Measurements from ENCODE around the gene FIP1L1.
"Not testable (repeated sequence)": the region's sequence is repeated elsewhere in the genome, so short reads cannot be mapped to it uniquely, and the experiment has no call there.

Gene FIP1L1, protein sequence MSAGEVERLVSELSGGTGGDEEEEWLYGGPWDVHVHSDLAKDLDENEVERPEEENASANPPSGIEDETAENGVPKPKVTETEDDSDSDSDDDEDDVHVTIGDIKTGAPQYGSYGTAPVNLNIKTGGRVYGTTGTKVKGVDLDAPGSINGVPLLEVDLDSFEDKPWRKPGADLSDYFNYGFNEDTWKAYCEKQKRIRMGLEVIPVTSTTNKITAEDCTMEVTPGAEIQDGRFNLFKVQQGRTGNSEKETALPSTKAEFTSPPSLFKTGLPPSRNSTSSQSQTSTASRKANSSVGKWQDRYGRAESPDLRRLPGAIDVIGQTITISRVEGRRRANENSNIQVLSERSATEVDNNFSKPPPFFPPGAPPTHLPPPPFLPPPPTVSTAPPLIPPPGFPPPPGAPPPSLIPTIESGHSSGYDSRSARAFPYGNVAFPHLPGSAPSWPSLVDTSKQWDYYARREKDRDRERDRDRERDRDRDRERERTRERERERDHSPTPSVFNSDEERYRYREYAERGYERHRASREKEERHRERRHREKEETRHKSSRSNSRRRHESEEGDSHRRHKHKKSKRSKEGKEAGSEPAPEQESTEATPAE

DNA sequence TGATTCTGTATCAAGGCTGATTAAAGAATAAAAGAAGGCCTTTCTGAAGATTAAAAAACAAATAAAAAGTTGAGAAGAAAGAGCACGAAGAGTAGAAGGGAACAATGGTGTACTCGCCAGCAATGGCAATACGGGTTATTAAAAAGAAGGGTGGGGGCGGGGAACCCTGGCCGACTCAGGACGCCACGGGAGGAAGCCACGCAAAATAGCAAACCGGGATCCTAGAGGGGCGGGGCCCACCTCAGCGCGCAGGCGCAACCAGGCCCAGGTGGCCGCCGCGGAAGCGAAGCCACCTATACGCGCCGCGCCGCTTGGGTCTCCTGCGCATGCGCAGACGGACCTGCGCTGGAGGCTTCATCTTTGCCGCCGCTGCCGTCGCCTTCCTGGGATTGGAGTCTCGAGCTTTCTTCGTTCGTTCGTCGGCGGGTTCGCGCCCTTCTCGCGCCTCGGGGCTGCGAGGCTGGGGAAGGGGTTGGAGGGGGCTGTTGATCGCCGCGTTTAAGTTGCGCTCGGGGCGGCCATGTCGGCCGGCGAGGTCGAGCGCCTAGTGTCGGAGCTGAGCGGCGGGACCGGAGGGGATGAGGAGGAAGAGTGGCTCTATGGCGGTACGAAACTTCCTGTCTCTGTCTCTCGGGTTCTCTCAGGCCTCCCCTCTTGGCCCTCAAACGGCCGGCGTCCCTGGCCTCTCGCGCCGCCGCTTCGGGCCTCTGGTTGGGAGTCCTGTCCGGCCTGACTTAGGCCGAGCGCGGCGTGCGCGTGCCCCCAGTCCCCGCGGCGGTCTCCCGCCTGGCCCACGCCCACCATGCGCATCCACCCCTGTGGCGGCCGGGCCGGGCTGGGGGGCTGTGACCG lies at the start of gene FIP1L1:
FIP1L1 (plus strand) TSS at position 323 of the 852 bp plus-strand sequence; CDS start at position 521, 198 bp downstream.
- H3K4me1 Mint-ChIP-seq (ENCODE audit: low read depth) = peaks cover 37% of the 10 kb centered on the region
- H3K36me3 Mint-ChIP-seq = peaks cover 8% of the 10 kb centered on the region
- no peaks in the 10 kb centered on the region for H3K9me3 Mint-ChIP-seq (ENCODE audit: low read depth)
- peak within 1 kb of the TSS; percentile 98 for H3K4me3 Mint-ChIP-seq
- H3K27me3 Mint-ChIP-seq = peaks cover 4% of the 10 kb centered on the region
- H3K27ac Mint-ChIP-seq = peak within 1 kb of the TSS; percentile 98

DNA sequence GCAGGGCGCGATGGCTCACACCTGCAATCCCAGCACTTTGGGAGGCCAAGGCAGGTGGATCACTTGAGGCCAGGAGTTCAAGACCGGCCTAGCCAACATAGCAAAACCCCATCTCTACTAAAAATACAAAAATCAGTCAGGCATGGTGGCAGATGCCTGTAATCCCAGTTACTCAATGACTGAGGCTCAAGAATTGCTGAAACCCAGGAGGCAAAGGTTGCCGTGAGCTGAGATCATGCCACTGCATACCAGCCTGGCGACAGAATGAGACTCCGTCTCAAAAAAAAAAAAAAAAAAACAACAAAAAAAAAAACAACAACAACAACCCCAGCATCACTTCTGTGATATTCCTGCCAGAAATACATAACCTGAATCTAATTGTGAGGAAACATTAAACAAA lies 42.5 kb upstream of the FIP1L1 start:
- not testable (repeated sequence) for H3K4me1 Mint-ChIP-seq (ENCODE audit: low read depth); H3K27me3 Mint-ChIP-seq; H3K27ac Mint-ChIP-seq; H3K4me3 Mint-ChIP-seq; H3K9me3 Mint-ChIP-seq (ENCODE audit: low read depth)
- H3K36me3 Mint-ChIP-seq = peaks cover 14% of the 10 kb centered on the region

DNA sequence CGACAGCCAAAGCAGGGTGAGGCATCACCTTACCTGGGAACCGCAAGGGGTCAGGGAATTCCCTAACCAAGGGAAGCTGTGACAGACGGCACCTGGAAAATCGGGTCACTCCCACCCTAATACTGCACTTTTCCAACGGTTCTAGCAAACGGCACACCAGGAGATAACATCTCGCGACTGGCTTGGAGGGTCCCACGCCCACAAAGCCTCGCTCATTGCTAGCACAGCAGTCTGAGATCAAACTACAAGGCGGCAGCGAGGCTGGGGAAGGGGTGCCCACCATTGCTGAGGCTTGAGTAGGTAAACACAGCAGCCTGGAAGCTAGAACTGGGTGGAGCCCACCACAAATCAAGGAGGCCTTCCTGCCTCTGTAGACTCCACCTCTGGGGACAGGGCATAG lies 37.3 kb upstream of the FIP1L1 start:
- H3K36me3 Mint-ChIP-seq = peaks cover 32% of the 10 kb centered on the region
- not testable (repeated sequence) for H3K27me3 Mint-ChIP-seq; H3K4me3 Mint-ChIP-seq; H3K9me3 Mint-ChIP-seq (ENCODE audit: low read depth); H3K27ac Mint-ChIP-seq
- peaks cover 27% of the 10 kb centered on the region for H3K4me1 Mint-ChIP-seq (ENCODE audit: low read depth)

DNA sequence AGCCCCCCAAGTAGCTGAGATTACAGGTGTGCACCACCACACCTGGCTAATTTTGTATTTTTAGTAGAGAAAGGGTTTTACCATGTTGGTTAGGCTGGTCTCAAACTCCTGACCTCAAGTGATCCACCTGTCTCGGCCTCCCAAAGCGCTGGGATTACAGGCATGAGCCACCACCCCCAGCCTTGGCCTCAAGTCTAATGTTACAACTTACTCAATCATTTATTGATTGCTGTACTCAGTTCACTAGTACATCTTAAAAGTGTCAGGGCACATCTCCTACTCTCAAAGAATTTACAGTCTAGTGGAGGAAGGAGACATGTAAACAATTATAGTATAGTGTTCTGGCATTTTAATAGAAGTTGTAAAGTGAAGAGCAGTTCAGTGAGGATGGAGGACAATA lies 31.0 kb upstream of the FIP1L1 start:
- not testable (repeated sequence) for H3K27me3 Mint-ChIP-seq; H3K4me3 Mint-ChIP-seq; H3K9me3 Mint-ChIP-seq (ENCODE audit: low read depth); H3K27ac Mint-ChIP-seq
- H3K4me1 Mint-ChIP-seq (ENCODE audit: low read depth) = peaks cover 13% of the 10 kb centered on the region
- peaks cover 51% of the 10 kb centered on the region for H3K36me3 Mint-ChIP-seq

DNA sequence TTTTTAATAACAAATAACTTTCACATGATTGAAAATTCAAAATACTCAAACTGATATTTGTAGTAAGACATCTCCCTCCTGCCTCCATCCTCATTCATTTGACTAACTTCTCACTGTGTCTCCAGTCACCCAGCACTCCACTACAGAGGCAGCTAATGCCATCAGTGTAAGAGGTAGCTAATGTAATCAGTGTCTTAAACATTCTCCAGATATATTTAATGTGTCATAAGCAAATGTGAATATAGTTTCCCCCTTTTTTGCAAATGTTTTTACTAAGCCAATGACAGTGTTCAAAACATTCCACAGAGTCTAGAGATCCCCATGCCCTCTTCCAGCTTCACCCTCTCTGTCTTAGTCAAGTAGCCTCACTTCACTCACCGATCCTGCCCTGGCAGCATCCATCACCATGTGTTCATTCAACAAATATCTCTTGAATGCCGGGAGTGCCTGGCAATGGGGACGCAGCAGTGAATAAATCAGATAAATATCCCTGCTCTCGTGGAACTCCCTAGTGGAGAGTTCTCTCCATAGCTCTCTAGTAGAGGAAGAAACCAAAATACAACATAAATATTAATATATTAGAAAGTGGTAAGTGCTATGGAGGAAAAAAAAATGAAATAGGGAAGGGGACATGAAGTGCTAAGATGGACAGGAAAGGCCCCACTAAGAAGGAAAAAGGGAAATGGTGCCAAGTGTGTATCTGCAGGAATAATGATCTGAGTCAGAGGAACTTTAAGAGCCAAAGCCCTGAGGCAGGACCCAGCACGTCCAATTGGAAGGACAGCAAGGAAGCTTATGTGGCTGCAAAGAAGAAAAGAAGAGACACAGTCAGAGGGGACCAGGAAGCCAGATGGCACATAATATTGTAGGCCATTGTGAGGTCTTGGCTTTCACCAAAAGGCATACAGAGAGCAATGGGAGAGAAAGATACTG lies 30.3 kb upstream of the FIP1L1 start:
- Mint-ChIP-seq H3K27ac (no peak overlapping the region), H3K36me3 (peaks cover 50% of the 10 kb centered on the region), H3K4me3 (no peak overlapping the region), H3K9me3 (ENCODE audit: low read depth) (peaks cover 5% of the 10 kb centered on the region), H3K4me1 (ENCODE audit: low read depth) (peaks cover 12% of the 10 kb centered on the region), H3K27me3 (no peaks in the 10 kb centered on the region)

DNA sequence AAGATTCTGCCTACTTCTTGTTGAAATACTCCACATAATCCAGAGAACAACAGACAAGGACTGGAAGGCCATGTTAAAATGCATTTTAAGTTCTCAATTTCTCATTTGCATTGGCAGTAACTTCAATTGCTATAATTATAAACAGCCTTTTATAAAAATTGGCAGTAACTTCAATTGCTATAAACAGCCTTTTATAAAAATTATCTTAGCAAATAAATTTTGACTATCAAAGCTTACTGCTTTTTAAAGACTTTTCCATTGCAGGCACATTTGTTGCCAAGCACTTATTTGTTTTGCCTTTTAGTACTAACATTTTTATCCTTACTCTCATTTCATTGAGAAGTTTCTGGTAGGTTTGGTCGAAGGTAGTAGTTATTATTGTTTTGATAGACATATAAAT lies 29.4 kb upstream of the FIP1L1 start:
- Mint-ChIP-seq H3K4me3 (no peak overlapping the region), H3K36me3 (peaks cover 52% of the 10 kb centered on the region), H3K4me1 (ENCODE audit: low read depth) (peaks cover 7% of the 10 kb centered on the region), H3K9me3 (ENCODE audit: low read depth) (no peaks in the 10 kb centered on the region), H3K27me3 (no peaks in the 10 kb centered on the region), H3K27ac (no peak overlapping the region)

DNA sequence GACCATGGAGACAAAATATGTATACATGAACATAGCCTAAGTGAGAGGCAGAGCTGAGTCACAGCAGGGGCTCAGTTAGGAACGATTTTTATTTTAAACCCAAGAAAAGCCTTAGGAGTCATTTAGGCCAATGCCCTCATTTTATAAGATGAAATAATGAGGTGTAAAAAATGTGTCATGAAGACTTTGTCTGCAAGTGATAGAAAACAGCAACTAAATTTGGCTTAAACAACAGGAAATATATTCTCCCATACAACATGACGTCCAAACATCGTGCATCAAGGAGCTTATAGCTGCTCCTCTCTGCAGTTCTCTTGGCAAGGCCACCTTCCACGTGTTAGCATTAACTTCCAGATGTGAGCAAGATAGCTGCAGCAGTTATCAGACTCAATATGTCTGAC lies 28.4 kb upstream of the FIP1L1 start:
- Mint-ChIP-seq H3K36me3 (peaks cover 46% of the 10 kb centered on the region), H3K27ac (no peak overlapping the region), H3K9me3 (ENCODE audit: low read depth) (no peaks in the 10 kb centered on the region)

DNA sequence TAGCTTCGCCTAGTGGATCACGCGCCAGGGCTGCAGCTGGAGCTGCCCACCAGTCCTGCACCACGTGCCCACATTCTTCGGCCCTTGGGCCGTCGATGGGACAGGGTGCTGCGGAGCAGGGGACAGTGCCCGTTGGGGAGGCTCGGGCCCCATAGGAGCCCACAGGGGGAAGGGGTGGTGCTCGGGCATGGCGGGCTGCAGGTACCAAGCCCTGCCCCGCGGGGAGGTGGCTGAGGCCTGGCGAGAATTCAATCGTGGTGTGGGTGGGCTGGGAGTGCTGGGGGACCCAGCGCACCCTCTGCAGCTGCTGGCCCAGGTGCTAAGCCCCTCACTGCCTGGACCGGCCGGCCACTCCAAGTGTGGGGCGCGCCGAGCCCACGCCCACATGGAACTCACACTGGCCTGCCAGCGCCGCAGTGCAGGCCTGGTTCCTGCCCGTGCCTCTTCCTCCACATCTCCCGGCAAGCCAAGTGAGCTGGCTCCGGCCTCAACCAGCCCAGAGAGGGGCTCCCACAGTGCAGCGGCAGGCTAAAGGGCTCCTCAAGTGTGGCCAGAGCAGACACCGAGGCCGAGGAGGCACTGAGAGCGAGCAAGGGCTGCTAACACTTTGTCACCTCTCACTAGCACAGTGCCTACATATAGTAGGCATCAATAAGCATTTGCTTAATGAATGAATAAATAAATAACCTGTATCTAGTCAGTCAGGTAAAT lies 23.3 kb upstream of the FIP1L1 start:
- H3K36me3 Mint-ChIP-seq = peaks cover 39% of the 10 kb centered on the region
- no peaks in the 10 kb centered on the region for H3K27me3 Mint-ChIP-seq
- H3K9me3 Mint-ChIP-seq (ENCODE audit: low read depth) = no peaks in the 10 kb centered on the region
- H3K27ac Mint-ChIP-seq = no peak overlapping the region
- H3K4me3 Mint-ChIP-seq = no peak overlapping the region
- H3K4me1 Mint-ChIP-seq (ENCODE audit: low read depth) = peaks cover 15% of the 10 kb centered on the region

More for the DNA sequence above, 28.4 kb upstream of the FIP1L1 start:
- H3K4me3 Mint-ChIP-seq = no peak overlapping the region
- H3K27me3 Mint-ChIP-seq = no peaks in the 10 kb centered on the region
- H3K4me1 Mint-ChIP-seq (ENCODE audit: low read depth) = no peaks in the 10 kb centered on the region

DNA sequence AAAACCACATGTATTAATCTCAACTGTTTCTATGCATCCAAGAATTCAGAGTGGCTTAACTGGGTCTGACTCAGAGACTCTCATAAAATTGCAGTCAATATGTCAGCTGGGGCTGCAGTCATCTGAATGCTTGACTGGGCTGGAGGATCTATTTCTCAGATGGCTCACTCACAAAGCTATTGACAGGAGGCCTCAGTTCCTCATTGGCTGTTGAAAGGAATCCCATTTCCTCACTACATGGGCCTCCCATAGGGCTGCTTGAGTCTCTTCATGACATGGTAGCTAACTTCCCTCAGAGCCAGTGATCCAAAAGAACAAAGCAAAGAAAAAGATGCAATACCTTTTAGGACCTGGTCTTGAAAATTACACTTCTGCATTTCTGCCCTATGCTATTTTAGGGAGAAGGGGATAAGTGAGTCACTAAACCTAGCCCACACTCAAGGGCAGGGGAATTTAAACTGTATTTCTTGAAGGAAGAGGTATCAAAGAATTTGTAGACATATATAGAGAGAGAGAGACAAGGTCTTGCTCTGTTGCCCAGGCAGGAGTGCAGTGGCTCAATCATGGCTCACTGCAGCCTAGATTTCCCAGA lies 21.4 kb upstream of the FIP1L1 start:
- H3K9me3 Mint-ChIP-seq (ENCODE audit: low read depth) = no peaks in the 10 kb centered on the region
- H3K4me3 Mint-ChIP-seq = no peak overlapping the region
- H3K27ac Mint-ChIP-seq = peak overlapping the region; percentile 5
- H3K4me1 Mint-ChIP-seq (ENCODE audit: low read depth) = peaks cover 34% of the 10 kb centered on the region
- peaks cover 29% of the 10 kb centered on the region for H3K36me3 Mint-ChIP-seq
- H3K27me3 Mint-ChIP-seq = no peaks in the 10 kb centered on the region

DNA sequence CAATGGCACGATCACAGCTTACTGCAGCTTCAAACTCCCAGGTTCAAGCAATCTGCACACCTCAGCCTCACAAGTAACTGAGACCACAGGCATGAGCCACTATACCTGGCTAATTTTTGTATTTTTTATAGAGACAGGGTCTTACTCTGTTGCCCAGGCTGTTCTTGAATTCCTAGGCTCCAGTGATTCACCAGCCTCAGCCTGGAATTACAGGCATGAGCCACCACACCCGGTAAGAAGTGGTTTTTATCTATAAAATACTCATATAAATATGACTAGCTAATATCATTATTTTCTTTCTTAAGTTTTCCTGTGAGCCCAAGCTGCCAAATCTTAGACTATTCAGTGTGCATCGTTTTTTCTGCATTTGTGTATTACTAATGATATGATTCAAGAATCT lies 16.0 kb upstream of the FIP1L1 start:
- H3K4me1 Mint-ChIP-seq (ENCODE audit: low read depth) = peaks cover 60% of the 10 kb centered on the region
- H3K36me3 Mint-ChIP-seq = peaks cover 10% of the 10 kb centered on the region
- peak overlapping the region; percentile 84 for H3K4me3 Mint-ChIP-seq
- H3K9me3 Mint-ChIP-seq (ENCODE audit: low read depth) = no peaks in the 10 kb centered on the region
- H3K27me3 Mint-ChIP-seq = no peaks in the 10 kb centered on the region
- H3K27ac Mint-ChIP-seq = no peak overlapping the region

DNA sequence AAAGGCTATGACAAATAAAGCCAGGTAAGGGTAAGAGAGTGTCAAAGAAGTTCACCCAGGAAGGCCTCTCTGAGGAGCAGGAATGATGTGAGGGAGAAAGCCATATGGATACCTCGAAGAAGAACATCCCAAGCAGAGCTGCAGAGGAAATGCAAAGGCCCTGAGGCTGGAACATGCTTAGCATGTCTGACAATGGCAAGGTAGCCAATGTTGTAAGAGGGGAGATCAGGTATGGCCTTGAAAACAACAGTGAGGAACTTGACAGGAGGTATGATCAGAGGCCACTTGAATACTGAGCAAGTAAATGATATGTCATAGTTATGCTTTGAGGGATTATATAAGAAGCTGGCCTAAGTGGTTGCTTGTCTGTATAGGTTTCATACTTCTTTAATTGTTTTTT lies 15.3 kb upstream of the FIP1L1 start:
- Mint-ChIP-seq H3K27me3 (no peaks in the 10 kb centered on the region), H3K4me1 (ENCODE audit: low read depth) (peaks cover 66% of the 10 kb centered on the region), H3K9me3 (ENCODE audit: low read depth) (no peaks in the 10 kb centered on the region), H3K27ac (peak overlapping the region; percentile 41), H3K36me3 (peaks cover 10% of the 10 kb centered on the region), H3K4me3 (peak overlapping the region; percentile 84)

DNA sequence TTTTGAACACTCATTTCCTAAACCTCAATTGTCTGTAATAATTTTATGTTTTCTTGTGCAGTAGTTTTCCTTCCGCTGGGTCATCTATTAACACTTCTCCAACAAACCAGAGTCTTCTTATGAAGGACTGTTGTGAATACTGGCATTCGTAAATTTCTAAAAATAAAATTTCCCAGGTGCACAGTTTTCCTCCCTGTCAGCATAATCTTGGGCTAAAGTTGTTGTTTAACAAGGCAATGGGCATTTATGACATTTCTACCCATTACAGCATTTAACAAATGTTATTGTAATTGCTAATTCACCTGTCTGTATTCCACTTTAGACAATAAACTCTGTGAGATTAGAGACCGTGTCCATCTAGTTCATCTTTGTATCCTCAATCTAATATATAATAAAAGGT lies 12.8 kb upstream of the FIP1L1 start:
- Mint-ChIP-seq H3K4me1 (ENCODE audit: low read depth) (peaks cover 55% of the 10 kb centered on the region), H3K27me3 (no peaks in the 10 kb centered on the region), H3K4me3 (peak overlapping the region; percentile 99), H3K36me3 (peaks cover 7% of the 10 kb centered on the region), H3K9me3 (ENCODE audit: low read depth) (no peaks in the 10 kb centered on the region), H3K27ac (peak overlapping the region; percentile 91)

DNA sequence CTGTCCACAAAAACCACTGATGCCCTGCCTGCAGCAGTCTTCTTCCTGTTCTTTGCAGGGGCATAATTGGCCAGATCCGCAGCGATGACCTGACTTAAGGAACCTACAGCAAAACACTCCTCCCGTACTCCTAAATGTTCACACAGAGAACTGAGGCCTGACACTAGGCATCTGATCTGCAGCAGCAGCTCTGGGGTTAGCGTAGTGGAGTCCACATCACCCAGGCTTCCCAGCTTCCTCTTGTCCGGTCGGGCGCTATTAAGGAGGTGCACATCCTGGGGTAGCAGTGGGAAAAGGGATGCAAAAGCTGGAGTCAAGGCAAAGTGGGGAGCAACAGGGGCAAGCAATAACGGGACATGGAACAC lies 12.3 kb upstream of the FIP1L1 start:
- Mint-ChIP-seq H3K4me3 (peak overlapping the region; percentile 99), H3K4me1 (ENCODE audit: low read depth) (peaks cover 50% of the 10 kb centered on the region), H3K36me3 (peaks cover 8% of the 10 kb centered on the region), H3K9me3 (ENCODE audit: low read depth) (no peaks in the 10 kb centered on the region), H3K27me3 (peaks cover 3% of the 10 kb centered on the region), H3K27ac (peak overlapping the region; percentile 91)

All from activated naive CD8-positive, alpha-beta T cell (primary cell).